Fibroblast of skin of back (primary cell): Measurements from ENCODE around the gene SMIM5.
A peak's percentile ranks its signal among the peaks of the same experiment; 100 is the strongest.
"Not testable (repeated sequence)": the region's sequence is repeated elsewhere in the genome, so short reads cannot be mapped to it uniquely, and the experiment has no call there.

ENCODE experiments used
- DNase-seq: peaks from one replicate; pipeline ENCODE4 v3.0.0-alpha.2; 2013

SMIM5 gene

GRCh38 chr17:75625813-75626486 lies 7.3 kb upstream of the SMIM5 start:
- DNase-seq, result peak; percentile 17

DNA sequence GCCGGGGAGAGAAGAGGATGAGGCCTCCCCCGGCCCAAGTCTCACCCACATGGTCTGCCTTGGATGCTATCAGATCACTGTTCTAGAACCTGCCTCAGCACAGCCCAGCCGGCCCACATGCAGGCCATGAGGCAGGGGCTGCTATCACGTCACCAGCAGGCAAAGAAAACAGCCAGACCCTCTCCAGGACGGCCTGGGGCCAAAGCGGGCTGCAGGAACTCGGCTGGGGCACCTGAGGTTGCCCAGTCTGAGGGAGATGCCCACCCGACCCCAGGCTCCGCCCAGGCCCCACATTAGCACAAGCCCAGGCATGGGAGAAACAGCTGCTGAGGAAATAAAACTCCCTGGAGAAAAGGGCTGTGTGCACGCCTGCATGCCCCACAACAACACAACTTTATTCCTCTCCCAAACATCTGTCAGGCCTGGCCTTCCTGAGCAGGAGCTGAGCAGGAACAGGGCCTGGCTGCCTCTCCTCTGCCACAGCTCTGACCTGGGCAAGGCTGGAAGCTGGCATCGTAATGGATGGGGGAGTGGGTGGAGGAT lies 6.7 kb upstream of the SMIM5 start:
- DNase-seq, result no peak

DNA sequence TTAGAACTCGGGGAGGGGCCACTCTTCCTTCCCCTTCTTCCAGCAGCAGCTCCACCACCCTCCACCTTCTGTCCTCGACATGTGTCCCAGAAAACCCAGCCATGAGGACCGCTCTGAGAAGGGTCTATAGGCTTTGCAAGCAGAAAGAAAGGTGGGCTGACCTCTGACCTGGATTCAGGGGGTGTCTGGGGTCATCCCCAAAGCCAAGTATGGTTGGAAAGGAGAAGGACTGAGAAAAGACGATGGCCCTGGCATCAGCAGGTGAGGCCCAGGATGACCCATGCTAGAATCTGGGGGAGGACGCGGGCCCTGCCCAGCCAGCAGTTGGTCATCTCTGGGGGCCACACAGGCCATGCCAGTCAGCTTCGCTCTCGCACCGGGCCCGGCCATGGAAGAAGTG lies 6.1 kb upstream of the SMIM5 start:
- no peak for DNase-seq

DNA sequence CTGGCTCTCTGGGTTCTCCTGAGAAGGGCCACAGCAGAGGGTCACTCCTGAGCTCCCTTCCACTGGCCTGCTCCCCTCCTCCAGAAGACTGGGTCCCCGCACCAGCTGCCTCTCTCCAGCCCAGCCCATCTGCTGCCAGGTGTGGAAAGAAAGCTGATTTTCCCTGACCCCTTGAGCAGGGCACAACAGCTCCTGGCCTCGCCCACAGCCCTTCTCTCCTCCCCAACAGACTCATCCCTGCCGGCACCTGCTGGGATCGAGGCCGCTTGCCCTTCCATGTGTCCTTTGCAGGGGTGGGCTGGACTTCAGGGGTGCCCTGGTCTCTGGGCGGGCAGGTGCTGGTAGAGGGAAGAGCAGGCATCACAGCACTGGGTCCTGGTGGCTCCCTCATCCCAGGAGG lies 4.8 kb upstream of the SMIM5 start:
- DNase-seq, result no peak

GRCh38 chr17:75629157-75629556 lies 4.1 kb upstream of the SMIM5 start:
- DNase-seq, result no peak

DNA sequence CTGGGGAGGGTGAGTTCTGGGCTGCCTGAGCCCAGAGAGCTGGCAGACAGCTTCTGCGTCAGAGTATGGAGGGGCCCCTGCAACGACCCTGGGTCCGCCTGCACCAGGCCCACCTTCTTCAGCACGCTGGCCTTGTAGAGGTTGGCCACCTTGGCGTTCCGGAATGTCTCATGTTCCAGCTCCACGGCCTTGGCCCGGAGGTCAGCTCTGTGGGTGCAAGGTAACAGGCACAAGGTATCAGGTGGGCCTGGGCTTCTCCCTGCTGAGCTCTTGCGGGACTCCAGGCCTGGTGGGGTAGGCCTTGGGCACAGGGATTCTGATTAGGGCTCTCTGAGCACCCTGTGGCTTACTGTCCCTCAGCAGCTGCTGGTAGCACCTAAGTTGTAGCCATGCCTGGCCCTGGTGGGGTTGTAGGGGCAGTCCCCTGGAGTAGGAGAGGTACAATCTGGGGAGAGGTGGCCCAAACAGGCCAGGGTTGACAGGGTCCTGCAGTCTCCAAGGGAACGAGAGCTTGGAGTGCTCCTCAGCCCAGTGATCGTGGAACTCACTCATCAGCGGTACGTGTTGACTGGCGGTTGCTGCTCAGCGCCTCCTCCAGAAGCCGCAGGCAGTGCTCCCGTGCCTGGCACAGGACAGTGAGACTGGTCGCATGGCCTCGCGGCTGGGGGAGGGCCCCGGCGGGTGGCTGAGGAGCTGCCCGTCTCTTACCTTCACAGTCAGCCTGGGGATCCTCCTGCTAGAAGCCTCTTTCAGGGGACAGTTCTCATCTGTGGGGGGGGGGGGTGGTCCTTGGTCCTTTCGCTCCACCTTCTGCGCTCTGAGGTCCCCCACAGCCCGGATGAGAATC lies 2.9 kb upstream of the SMIM5 start:
- no peak for DNase-seq

DNA sequence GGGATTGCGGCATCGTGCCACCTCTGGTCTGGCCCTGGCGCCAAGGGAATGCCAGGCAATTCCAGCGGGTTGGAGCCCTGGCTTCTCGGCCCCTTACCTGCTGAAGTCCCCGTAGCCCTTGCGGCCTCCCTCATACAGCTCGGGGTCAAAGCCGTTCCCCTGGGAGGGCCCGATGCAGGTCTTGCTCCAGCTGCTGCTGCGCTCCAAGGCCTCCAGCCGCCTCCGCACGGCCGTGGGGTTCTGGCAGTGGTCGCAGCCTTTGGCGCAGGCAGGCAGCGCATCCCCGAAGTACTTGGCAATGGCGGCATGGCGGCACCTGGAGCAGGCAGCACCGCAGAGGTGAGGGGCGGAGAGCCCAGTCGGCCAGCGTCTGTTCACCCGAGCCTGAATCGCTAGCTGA lies 1.9 kb upstream of the SMIM5 start:
- no peak for DNase-seq

DNA sequence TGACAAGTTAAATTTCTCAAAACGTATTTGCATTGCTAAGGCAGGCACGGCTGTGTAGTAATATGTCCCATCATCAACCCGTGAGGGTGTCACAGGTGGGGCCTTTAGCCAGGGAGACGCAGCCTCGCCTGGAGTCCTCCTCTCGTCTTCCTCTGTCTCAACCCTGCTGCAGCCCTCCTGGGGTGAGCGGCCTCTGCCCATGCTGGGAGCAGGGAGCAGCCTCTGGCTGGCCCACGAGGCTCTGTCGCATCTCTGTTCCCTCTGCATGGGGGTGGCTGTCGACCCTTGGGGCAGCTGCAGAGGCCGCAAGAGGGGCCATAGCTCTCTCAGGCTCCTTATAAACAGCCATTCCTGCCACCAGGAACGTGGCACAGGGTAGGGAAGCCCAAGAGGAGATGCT lies 806 bp upstream of the SMIM5 start:
- no peak for DNase-seq

DNA sequence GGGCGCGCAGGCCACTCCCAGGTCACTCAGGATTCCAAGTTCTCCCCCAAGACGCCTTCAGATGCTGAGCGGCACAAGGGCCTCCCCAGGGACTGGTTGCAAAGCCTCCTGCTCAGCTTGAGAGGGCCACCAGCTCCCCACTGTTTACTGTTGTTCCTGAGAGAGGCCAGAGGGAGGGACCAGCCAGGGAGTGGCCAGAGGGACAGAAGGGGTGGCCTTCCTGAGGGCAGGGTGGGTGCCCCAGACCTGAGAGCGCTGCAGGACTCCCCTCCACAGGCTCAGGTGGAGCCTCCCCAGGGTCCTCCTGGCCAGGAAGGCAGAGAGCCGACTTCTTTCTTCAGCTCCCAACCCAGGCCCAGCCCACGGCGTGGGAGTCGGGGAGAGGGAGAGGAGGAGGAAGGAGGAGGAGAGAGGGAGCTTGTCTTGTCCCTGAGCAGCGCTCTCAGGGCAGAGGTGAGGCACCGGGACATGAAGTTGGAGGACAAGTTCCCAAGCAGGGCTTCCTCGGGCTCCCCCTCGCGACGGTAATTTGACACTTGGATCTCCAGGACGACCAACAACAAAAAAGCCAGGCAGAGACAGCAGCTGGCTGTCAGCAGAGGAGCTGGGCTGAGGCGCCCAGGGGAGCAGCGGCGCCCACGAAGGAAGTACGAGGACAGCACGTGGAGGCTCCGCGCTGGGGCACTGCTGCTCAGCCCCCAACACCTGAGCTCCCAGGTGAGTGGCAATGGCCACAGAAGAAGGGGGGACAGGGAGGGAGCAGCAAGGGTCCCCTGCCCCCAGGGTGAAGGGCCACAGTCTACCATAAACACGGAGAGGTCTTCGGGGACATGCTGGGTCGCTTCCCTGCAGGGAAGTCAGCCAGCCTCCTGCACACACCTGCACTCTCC lies 497 bp downstream of the SMIM5 start:
- peak; percentile 90 for DNase-seq

DNA sequence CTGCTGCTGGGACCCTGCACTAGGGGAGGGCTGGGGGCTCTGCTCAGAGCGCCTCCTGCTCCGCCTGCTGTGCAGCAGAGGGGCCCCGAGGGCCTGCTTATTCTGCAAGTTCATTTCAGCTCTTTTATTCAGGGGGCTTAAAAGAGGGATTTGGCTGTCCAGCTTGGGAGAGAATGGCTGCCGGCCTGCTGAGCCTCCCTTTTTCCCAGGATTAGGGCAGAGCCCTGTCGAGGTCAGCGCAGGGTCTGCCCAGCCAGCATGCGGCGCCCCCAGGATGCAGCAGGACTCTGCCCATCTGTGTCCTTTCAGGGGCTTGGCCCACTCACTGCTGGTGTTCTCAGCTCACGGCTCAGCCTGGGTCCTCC lies 1.1 kb downstream of the SMIM5 start:
- DNase-seq, result no peak

DNA sequence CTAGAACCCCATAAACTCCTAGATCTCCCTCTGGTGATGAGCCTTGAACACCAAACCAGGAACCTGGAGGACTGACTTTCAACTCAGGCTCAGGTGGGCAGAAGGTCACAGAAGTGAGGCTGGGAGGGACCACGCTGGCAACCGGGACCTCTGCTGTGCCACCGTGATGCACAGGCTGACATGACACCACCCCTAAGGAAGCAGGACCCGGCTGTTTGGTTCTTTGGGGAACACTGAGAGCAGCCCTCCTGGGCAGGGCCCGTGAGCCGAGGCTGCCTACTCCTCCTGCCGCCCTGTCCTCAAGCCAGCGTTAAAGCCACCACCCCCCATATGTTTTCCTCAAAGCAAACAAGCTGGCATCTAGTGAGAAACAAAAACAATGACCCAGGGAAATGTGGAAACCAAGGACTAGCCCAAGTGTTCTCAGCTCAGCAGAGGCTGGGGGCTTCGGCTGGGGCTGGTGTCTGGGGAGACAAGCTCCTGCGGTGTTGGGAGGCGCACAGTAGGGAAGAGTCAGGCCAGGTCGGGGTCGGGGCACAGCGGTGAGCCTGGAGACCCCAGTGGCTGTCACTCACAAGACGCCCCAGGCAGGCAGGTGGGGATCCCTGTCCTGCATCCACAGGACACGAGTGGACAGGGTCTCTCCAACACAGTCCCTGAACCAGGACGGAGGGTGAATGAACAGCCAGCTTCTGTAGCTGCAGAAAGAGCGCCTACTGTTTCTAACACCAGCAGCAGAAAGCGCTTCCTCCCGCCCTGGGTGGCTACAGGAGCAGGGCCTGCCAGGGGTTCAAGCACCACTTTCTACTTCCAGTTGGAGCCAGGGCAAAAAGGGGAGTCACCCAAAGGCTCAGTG lies 1.7 kb downstream of the SMIM5 start:
- DNase-seq, result no peak

DNA sequence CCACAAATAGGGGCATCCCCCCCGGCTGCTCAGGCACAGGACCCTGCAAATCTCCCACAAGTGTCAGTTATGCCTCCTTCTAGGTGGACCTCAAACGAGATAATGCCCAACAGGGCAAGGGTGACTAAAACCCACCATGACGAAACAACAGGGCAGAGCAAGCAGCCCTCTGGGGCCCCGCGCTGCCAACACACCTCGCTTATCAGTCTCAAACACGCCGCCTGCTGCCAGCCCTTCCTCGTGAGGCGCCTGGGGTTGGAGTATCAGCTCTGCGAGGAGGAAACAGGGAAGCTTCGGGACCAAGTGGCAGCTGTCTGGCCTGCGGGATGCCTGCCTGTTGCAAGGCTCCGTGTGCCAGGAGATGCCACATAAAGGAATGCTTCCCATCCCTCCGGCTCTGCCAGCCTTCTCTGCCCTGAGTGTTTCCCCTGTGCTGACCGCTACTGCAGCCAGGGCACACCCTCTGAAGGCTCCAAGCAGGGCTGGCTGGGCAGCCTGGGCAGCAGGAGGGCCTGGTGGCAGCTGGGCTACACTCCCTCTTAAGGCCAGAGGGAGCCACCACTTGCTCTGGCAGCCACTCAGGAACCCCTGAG lies 2.5 kb downstream of the SMIM5 start:
- DNase-seq, result no peak

DNA sequence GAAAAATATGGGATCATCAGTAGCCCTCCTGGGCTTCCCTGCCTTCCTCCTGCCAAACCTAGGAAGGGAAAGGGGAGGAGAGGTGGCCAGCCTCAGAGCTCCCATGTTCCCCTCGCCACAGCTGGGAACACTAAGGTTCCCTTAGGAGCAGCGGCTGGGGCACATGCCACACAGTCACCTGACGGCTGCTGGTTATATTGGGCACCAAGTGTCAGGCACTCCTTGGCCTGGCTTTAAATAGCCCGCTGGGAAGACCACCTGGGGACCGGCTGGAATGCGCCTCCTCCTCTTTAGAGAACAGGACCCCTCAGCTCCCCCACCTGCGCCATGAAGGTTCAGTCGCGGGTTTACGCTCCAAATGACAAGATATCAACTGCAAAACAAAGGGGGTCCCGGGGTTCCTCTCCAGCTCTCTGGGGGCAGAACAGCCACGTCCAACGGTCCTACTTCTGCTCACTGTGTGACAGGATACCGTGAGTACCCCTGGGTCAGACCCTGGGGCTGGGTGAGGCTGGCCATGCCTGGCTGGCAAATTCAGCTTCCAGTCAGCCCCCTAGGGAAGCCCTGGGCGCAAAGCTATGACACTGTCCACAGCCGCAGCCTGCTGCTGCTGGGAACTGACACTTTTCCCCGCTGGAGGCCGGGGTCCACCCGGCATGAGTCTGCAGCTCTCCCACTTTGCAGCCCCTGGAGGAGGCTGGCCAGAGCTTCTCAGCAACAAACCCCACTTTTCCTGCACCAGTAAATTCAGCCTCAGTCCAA lies 3.3 kb downstream of the SMIM5 start:
- no peak for DNase-seq

GRCh38 chr17:75637143-75637538 lies 3.9 kb downstream of the SMIM5 start:
- no peak for DNase-seq

DNA sequence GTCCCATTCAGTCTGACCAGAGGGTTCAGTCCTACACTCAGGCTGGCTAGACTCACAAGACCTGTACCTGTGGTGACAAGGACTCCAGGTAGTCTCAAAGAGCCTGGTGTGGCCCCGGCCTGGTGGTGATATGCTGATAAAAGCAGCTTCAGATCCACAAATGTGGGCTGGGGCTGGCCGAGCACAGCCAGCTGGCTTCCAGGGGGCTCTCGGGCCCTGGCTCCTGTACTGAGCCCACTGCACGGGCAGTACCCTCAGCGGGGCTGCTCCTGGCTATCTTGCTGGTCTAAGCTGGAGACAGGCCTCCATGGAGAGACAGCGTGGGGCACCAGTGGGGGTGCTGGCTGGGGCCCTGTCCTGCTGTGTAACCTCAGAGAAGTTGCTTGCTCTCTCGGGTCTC lies 4.3 kb downstream of the SMIM5 start:
- DNase-seq, result no peak

GRCh38 chr17:75638039-75638438 lies 4.8 kb downstream of the SMIM5 start:
- DNase-seq, result not testable (repeated sequence)

DNA sequence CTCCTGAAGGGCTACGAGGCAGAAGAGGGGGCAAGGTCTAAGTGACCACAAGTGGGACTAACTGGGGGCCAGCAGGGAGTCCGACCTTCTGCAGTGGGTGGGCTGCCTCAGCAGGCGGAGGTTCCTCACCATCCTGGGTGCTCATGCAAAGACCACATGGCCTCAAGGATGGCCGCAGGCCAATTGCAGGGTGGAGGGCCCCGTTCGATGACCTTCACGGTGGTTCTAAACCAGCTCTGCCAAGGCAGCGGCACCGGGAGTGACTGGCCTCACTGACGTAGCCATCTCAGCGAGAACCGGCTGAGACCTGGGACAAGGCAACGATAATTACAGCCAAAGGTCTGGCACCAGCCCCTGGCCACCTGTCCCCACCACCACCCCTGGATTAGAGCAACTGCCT lies 5.7 kb downstream of the SMIM5 start:
- DNase-seq, result no peak

DNA sequence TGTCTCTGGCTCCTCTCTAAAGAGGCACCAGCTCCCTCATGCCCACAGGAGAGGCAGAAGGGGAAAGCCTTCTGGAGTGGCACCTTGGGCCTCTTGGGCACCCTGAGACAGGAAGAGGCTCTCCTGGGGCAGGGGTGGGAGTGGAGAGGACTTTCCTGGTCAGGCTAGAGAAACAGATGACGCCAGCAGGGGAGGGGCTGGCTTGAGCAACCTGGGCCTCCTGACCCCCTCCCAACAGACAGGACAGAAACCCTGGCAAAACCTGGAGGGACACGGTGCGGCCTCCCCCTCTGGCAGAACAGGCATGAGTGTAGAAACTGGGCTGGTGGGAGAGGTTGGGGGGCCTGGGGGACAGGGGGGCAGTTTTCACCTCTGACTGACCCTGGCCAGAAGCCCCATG lies 6.1 kb downstream of the SMIM5 start:
- no peak for DNase-seq

DNA sequence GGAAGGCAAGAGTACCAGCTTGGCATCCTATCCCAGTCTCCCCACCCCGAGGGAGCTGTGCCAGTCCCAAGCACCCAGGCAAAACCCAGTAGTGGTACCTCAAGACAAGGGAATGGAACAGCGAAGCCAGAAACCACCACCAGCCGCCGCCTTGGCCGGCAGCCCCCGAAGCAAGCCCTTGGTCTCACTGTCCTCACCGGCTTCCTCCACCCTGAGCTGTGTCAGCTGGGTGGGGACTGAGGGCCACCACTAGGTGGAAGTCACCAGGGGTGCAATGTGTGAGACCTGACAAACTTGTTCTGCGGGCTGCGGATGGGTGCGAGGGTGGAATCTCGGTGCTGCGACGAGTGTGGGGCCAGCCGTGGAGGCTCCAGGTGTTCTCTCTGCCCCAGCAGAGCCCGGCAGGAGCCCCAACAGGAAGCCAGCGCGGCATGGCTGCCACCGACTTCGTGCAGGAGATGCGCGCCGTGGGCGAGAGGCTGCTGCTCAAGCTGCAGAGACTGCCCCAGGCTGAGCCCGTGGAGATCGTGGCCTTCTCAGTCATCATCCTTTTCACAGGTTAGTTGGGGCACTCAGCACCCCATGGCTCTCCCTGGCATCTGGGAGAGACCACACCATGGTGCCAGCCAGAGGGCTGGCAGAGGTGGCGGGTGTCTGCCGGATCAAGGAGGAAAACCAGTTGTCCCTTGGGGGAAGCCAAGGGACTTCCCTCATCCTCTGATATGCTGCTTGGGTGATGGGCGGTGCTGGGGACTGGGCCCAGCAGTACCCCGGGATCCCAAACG lies 6.7 kb downstream of the SMIM5 start:
- no peak for DNase-seq

DNA sequence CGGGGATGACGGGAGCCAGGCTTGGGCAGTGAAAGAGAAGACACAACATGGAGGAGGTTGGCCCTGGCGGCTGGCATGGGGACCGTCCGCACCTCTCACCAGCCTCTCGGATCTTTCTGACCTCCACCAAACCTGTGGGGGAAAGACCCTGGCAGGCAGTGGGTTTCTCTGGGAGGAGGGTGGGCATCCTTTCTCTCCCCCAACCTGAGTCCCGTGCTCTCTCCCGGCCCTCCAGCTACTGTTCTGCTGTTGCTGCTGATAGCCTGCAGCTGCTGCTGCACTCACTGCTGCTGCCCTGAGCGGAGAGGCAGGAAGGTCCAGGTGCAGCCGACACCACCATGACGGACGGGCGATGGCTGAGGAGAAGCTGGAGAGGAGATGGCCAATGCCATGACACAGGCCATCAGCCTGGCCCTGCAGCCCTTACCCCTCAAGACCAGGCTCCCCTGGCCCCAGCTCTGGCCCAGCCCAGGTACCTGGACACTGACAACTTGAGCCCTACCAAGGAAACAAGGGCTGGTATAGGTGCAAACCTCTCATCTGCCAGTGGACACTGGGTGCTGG lies 7.4 kb downstream of the SMIM5 start:
- no peak for DNase-seq
